H1 (cell line): Measurements from ENCODE around the gene CENPB. TPM values are rescaled to one million over a fixed set of nuclear protein-coding genes. Genes with fewer than 3 reads are reported as not detected.

Experiments used
- CTCF ChIA-PET: fragments of 300-600 bp; sonication (Branson Sonifier 250); formaldehyde crosslinking; loops from one replicate; lab custom pipeline; 2021; ENCODE audit not compliant: partially characterized antibody; lab: Charles Lee
- POLR2A ChIA-PET: fragments of 300-600 bp; sonication (Branson Sonifier 250); formaldehyde crosslinking; loops from one replicate; lab custom pipeline; 2021; ENCODE audit warnings: inconsistent platforms; ENCODE audit not compliant: partially characterized antibody; lab: Charles Lee
- DNase-seq, 2 experiments: peaks; one replicate each; pipeline versions ENCODE4 v3.0.0 to v3.0.0-alpha.2; 2010 to 2022; ENCODE audit warnings: low spot score in 2 of 2, low read depth in 1 of 2, mixed read lengths in 1 of 2
- FAIRE-seq: peaks from 2 replicates; lab custom pipeline; 2011; peaks lifted over from hg19 to GRCh38; lab: Jason Lieb, UNC
- H2AFZ ChIP-seq: 2 replicates; pipeline ENCODE4 v1.8.1; 2012; ENCODE audit warnings: low read length, inconsistent platforms
- H2AK5ac ChIP-seq: 2 replicates; pipeline ENCODE4 v1.6.1; 2013; ENCODE audit warnings: low read depth, low read length
- H2BK120ac ChIP-seq: replicated peaks from 2 replicates; pipeline ENCODE3; 2013; ENCODE audit warnings: low read depth, low read length, inconsistent platforms
- H2BK12ac ChIP-seq: 2 replicates; pipeline ENCODE4 v1.6.1; 2013; ENCODE audit warnings: low read depth, low read length
- H2BK15ac ChIP-seq: 2 replicates; pipeline ENCODE4 v1.6.1; 2013; ENCODE audit warnings: low read length
- H2BK20ac ChIP-seq: 2 replicates; pipeline ENCODE4 v1.6.1; 2013; ENCODE audit warnings: low read length
- H2BK5ac ChIP-seq: 2 replicates; pipeline ENCODE4 v1.6.1; 2013; ENCODE audit warnings: low read depth, low read length
- H3K14ac ChIP-seq: 2 replicates; pipeline ENCODE4 v1.6.1; 2013; ENCODE audit warnings: inconsistent platforms; ENCODE audit not compliant: insufficient read length
- H3K18ac ChIP-seq: 2 replicates; pipeline ENCODE4 v1.6.1; 2013; ENCODE audit warnings: low read length; ENCODE audit errors: extremely low read depth
- H3K23ac ChIP-seq: 2 replicates; pipeline ENCODE4 v1.6.1; 2013; ENCODE audit warnings: inconsistent platforms; ENCODE audit not compliant: insufficient read length
- H3K23me2 ChIP-seq: 2 replicates; pipeline ENCODE4 v1.6.1; 2013; ENCODE audit warnings: low read depth, low read length
- H3K27ac ChIP-seq: 2 replicates; pipeline ENCODE4 v1.6.1; 2011; ENCODE audit warnings: low read depth, low read length, inconsistent platforms
- H3K27me3 ChIP-seq, 4 experiments: replicated peaks in 1 of 4; 1 replicate in 1 of 4; 2 replicates in 3 of 4; pipeline versions ENCODE4 v1.6.1 to v1.8.1; 2011 to 2013; ENCODE audit warnings: low read length in 3 of 4, mild to moderate bottlenecking in 3 of 4, inconsistent platforms in 2 of 4, mixed read lengths in 2 of 4, moderate library complexity in 1 of 4; ENCODE audit not compliant: control insufficient read depth in 3 of 4, insufficient read depth in 3 of 4; ENCODE audit errors: extremely low read depth in 1 of 4
- H3K36me3 ChIP-seq, 4 experiments: 2 replicates each; pipeline versions ENCODE4 v1.6.1 to v1.8.1; 2011 to 2013; ENCODE audit warnings: mild to moderate bottlenecking in 4 of 4, low read length in 3 of 4, moderate library complexity in 2 of 4, control low read depth in 1 of 4, inconsistent platforms in 1 of 4; ENCODE audit not compliant: insufficient read depth in 4 of 4, control insufficient read depth in 2 of 4
- H3K4ac ChIP-seq: replicated peaks from 2 replicates; pipeline ENCODE3; 2013; ENCODE audit warnings: low read length, low read depth, mixed read lengths, inconsistent platforms; ENCODE audit not compliant: insufficient read length
- H3K4me1 ChIP-seq, 4 experiments: replicated peaks in 1 of 4; 1 replicate in 1 of 4; 2 replicates in 3 of 4; pipeline versions ENCODE4 v1.6.1 to v1.8.1; 2011 to 2013; ENCODE audit warnings: low read length in 3 of 4, inconsistent platforms in 2 of 4, mixed read lengths in 1 of 4; ENCODE audit not compliant: insufficient read depth in 4 of 4, control insufficient read depth in 3 of 4
- H3K4me2 ChIP-seq, 2 experiments: 2 replicates each; pipeline versions ENCODE4 v1.6.1 to v1.8.1; 2011 to 2013; ENCODE audit warnings: low read depth in 2 of 2, low read length in 2 of 2, control low read depth in 1 of 2, inconsistent platforms in 1 of 2, mild to moderate bottlenecking in 1 of 2; ENCODE audit not compliant: insufficient read depth in 1 of 2
- H3K4me3 ChIP-seq, 4 experiments: fragments of 200-600, 300-600 bp in 1 of 4; sonication (generic), shearing (Covaris generic), sonication (Bioruptor Twin) in 1 of 4; 2 replicates each; pipeline versions ENCODE4 v1.5.1 to v1.8.1; 2011 to 2016; ENCODE audit warnings: low read length in 4 of 4, low read depth in 3 of 4, control low read depth in 2 of 4, inconsistent platforms in 2 of 4, mild to moderate bottlenecking in 2 of 4, mixed read lengths in 1 of 4, moderate library complexity in 1 of 4; ENCODE audit not compliant: insufficient read depth in 2 of 4; ENCODE audit errors: extremely low read depth in 1 of 4
- H3K56ac ChIP-seq: replicated peaks from 2 replicates; pipeline ENCODE3; 2013; ENCODE audit warnings: low read depth, mild to moderate bottlenecking, mixed read lengths, low read length, inconsistent platforms; ENCODE audit not compliant: insufficient read length
- H3K79me1 ChIP-seq: 2 replicates; pipeline ENCODE4 v1.6.1; 2013; ENCODE audit warnings: low read depth, low read length, control low read depth
- H3K79me2 ChIP-seq, 2 experiments: 2 replicates each; pipeline versions ENCODE4 v1.6.1 to v1.8.1; 2012 to 2013; ENCODE audit warnings: low read length in 2 of 2, mild to moderate bottlenecking in 2 of 2, inconsistent platforms in 1 of 2; ENCODE audit not compliant: insufficient read depth in 2 of 2, control insufficient read depth in 1 of 2
- H3K9ac ChIP-seq, 4 experiments: replicated peaks in 1 of 4; 1 replicate in 1 of 4; 2 replicates in 3 of 4; pipeline versions ENCODE4 v1.6.1 to v1.8.1; 2011 to 2013; ENCODE audit warnings: low read depth in 3 of 4, low read length in 3 of 4, control low read depth in 2 of 4, mild to moderate bottlenecking in 2 of 4, moderate library complexity in 2 of 4, inconsistent platforms in 1 of 4; ENCODE audit errors: extremely low read depth in 1 of 4
- H3K9me3 ChIP-seq, 2 experiments: 2 replicates each; pipeline versions ENCODE4 v1.6.1 to v1.8.1; 2012 to 2013; ENCODE audit warnings: mild to moderate bottlenecking in 2 of 2, moderate library complexity in 2 of 2, control low read depth in 1 of 2, inconsistent platforms in 1 of 2, low read depth in 1 of 2, low read length in 1 of 2, mixed read lengths in 1 of 2; ENCODE audit not compliant: insufficient read depth in 2 of 2
- H4K20me1 ChIP-seq, 2 experiments: replicated peaks in 1 of 2; 2 replicates each; pipeline versions ENCODE3 to v1.8.1; 2011 to 2013; ENCODE audit warnings: inconsistent platforms in 2 of 2, low read length in 2 of 2, mild to moderate bottlenecking in 1 of 2; ENCODE audit not compliant: insufficient read depth in 2 of 2, control insufficient read depth in 1 of 2
- H4K5ac ChIP-seq: 2 replicates; pipeline ENCODE4 v1.6.1; 2013; ENCODE audit warnings: low read length, low read depth, mixed read lengths, inconsistent platforms; ENCODE audit not compliant: insufficient read length
- H4K8ac ChIP-seq: 2 replicates; pipeline ENCODE4 v1.8.0; 2013; ENCODE audit warnings: mild to moderate bottlenecking, moderate library complexity, low read length, inconsistent platforms; ENCODE audit not compliant: insufficient read depth; ENCODE audit errors: extremely low read depth
- H4K91ac ChIP-seq: replicated peaks from 2 replicates; pipeline ENCODE3; 2013; ENCODE audit warnings: low read length, mixed read lengths, inconsistent platforms; ENCODE audit not compliant: insufficient read length
- E2F6 ChIP-seq: IDR thresholded peaks from 2 replicates; pipeline ENCODE4 v1.6.1; 2012; ENCODE audit warnings: inconsistent platforms
- KDM4A ChIP-seq: IDR thresholded peaks from one replicate; pipeline ENCODE4 v1.7.1; 2012; ENCODE audit warnings: low read depth, mild to moderate bottlenecking, moderate library complexity, low read length, inconsistent platforms; ENCODE audit not compliant: severe bottlenecking
- NANOG ChIP-seq: IDR thresholded peaks from 2 replicates; pipeline ENCODE4 v1.6.1; 2011; ENCODE audit warnings: low read length, low read depth, mild to moderate bottlenecking, inconsistent platforms; ENCODE audit not compliant: insufficient read depth, poor library complexity, severe bottlenecking
- TBP ChIP-seq: IDR thresholded peaks from 2 replicates; pipeline ENCODE4 v1.6.1; 2011; ENCODE audit warnings: low read depth, low read length, improper control_type of control experiment
- TEAD4 ChIP-seq: IDR thresholded peaks from 2 replicates; pipeline ENCODE4 v1.6.1; 2012; ENCODE audit warnings: low read depth, low read length, inconsistent platforms, mixed read lengths
- WGBS, 2 experiments: shearing (Covaris generic) in 1 of 2; methylation state at CpG; one replicate each; pipeline versions ENCODE4 v1.1.6 to v1.1.7; 2013 to 2015; ENCODE audit warnings: low lambda C conversion rate in 2 of 2, mixed read lengths in 2 of 2, inconsistent platforms in 1 of 2, low coverage in 1 of 2, missing lambda C conversion rate in 1 of 2; ENCODE audit not compliant: insufficient replicate concordance in 2 of 2, insufficient coverage in 1 of 2, insufficient read length in 1 of 2; ENCODE audit errors: extremely low coverage in 1 of 2, missing lambda C conversion rate in 1 of 2; 5-methylcytosine and 5-hydroxymethylcytosine counted together
- polyA plus RNA-seq, 7 experiments: library from polyadenylated mRNA; depleted of rRNA in 3 of 7; stranded (reverse) in 5 of 7; unstranded in 2 of 7; fragments of >200 nt in 5 of 7; fragments of 200-250 nt in 2 of 7; gene quantifications; 1 replicate in 5 of 7; 2 replicates in 1 of 7; 4 replicates in 1 of 7; pipeline versions ENCODE4 v1.2.1 to v1.2.3, GENCODE V29; 2011 to 2013; ENCODE audit warnings: missing spikeins in 2 of 7, mixed read lengths in 2 of 7
- total RNA-seq: library from RNA; stranded (reverse); fragmentation: NEBNext Ultra II Directional; extraction: Animal tissue kit (Norgen Biotek cat#: 25700); gene quantifications from 2 replicates; pipeline ENCODE4 v1.2.1, GENCODE V29; 2021

Gene CENPB
- total and polyA plus RNA-seq, 2 of the 8 experiments (the other 6 are each of a cell fraction or from before 2014, with no cell fraction given), result 17.7 to 51.6 TPM

DNA sequence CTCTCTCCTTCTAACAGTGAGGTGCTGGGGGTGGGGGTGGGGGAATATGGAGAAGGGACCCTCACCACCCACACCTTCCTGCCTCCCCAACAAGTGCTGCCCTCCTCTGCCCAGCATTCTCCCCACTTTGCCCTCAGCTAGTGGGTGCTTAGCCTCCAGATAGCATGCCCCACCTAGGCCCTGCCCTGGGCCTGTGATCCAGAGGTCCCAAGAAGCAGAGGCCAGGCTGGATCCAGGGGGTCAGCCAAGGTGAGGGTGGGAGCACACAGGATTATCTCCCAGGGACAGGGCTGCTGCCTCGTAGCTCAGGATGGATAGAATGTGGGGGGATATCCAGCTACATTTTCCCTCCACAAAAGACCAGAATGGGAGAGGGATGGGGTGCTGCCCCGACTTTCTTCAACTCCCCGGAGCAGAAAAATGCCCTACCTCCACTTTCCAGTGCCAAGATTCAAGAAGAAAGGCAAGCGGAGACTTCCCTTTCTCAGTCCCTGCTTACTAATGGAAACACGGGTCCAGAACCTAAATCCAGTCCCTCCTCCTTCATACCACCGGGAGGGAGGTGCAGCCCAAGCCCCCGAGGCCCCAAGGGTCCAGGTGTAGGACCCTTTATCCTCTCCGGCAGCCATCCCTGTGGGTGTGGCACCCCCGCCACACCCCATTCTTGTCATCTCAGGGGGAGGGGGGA lies 20.0 kb downstream of the CENPB start:
- H3K4me2 ChIP-seq, result peak overlapping the region; percentile 79 to 99
- no peak overlapping the region for H4K5ac ChIP-seq
- no peak overlapping the region for H2AFZ ChIP-seq
- peak overlapping the region; percentile 74; the same call in 1 of the 2 replicates for H4K8ac ChIP-seq
- no peak overlapping the region for H2BK5ac ChIP-seq
- H3K9ac ChIP-seq, result peak overlapping the region; percentile 9 to 68 (median 60); a peak in 6 of 7 replicates
- no peak for DNase-seq
- H2BK12ac ChIP-seq, result no peak overlapping the region
- no peak overlapping the region for H3K23ac ChIP-seq
- no peak overlapping the region for H2BK15ac ChIP-seq
- H3K36me3 ChIP-seq, result peaks cover 0 to 4% (median 0%) of the 10 kb centered on the region in 4 experiments; a peak in 1 of 8 replicates
- H3K79me1 ChIP-seq, result peaks cover 14% of the 10 kb centered on the region
- no peak overlapping the region for H3K14ac ChIP-seq
- WGBS, 2 experiments, result 35% methylated on average over 9 of the region's 9 CpGs; no CpG with 5 or more reads in 1 of the 2 experiments
- H3K4me3 ChIP-seq, result peak overlapping the region; percentile 74 to 94 (median 88)
- H4K91ac ChIP-seq, result no peak overlapping the region
- H3K79me2 ChIP-seq, result peaks cover 0 to 25% of the 10 kb centered on the region in 2 experiments; a peak in 1 of 4 replicates
- CTCF ChIA-PET, result interaction anchor here (0.6 to 14.2 kb wide), 12 partner anchors 14 to 616 kb away, joined by 3 to 277 read pairs (median 4); partner anchors contain the start of genes AP5S1, HSPA12B and SPEF1
- H3K18ac ChIP-seq, result no peak overlapping the region
- no peak overlapping the region for H2AK5ac ChIP-seq
- H2BK20ac ChIP-seq, result no peak overlapping the region
- H3K27ac ChIP-seq, result no peak overlapping the region
- no peaks in the 10 kb centered on the region for H3K9me3 ChIP-seq
- peaks cover 12% of the 10 kb centered on the region; the same call in 1 of the 2 replicates for H3K23me2 ChIP-seq
- H3K4me1 ChIP-seq, result peaks cover 3 to 15% (median 6%) of the 10 kb centered on the region in 4 experiments; a peak in 6 of 7 replicates
- peaks cover 0 to 8% of the 10 kb centered on the region in 2 experiments for H4K20me1 ChIP-seq
- no peak overlapping the region for H3K4ac ChIP-seq
- H3K56ac ChIP-seq, result no peak overlapping the region
- POLR2A ChIA-PET, result interaction anchor here (0.7 to 4.4 kb wide), 8 partner anchors 11 to 512 kb away, joined by 3 to 46 read pairs (median 8); no protein-coding TSS in a partner anchor
- H3K27me3 ChIP-seq, result no peaks in the 10 kb centered on the region
- no peak for TF ChIP-seq KDM4A
- TF ChIP-seq E2F6, result no peak
- no peak for TF ChIP-seq TEAD4
- no peak for TF ChIP-seq TBP
- no peak for TF ChIP-seq NANOG
- TF ChIP-seq, all 59 proteins: peak for 0
- H2BK120ac ChIP-seq, result no peak overlapping the region
- FAIRE-seq, result no peak
